NCI-H2227 treated with DMSO at 0.1 percent for 48 hours (cell line): Measurements from ENCODE around the gene DNAJC12.
"Not testable (repeated sequence)": the region's sequence is repeated elsewhere in the genome, so short reads cannot be mapped to it uniquely, and the experiment has no call there.

Experiments
- DNase-seq: peaks from one replicate; lab custom pipeline; 2025; lab: John Stamatoyannopoulos, UW

DNAJC12 gene

DNA sequence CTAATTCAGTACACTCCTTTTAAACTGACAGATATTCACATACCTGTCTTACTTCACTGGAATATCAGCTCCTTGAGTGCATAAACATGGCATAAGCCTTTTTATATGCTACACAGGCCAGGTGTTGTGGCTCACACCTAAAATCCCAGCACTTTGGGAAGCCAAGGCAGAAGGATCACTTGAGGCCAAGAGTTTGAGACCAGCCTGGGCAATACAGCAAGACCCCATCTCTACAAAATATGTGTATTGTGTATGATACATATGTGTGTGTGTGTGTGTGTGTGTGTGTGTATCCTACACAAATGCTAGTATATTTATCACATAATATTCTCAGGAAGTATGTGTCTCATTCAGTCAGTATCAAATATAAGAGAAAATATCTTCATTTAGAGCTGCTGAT is 45.3 kb downstream of the DNAJC12 start:
- DNase-seq, result no peak

- no peak for DNase-seq
Measured at GRCh38 chr10:67790534-67791408, 47.2 kb downstream of the DNAJC12 start.

GRCh38 chr10:67789769-67790168 is 48.2 kb downstream of the DNAJC12 start:
- DNase-seq, result no peak

DNA sequence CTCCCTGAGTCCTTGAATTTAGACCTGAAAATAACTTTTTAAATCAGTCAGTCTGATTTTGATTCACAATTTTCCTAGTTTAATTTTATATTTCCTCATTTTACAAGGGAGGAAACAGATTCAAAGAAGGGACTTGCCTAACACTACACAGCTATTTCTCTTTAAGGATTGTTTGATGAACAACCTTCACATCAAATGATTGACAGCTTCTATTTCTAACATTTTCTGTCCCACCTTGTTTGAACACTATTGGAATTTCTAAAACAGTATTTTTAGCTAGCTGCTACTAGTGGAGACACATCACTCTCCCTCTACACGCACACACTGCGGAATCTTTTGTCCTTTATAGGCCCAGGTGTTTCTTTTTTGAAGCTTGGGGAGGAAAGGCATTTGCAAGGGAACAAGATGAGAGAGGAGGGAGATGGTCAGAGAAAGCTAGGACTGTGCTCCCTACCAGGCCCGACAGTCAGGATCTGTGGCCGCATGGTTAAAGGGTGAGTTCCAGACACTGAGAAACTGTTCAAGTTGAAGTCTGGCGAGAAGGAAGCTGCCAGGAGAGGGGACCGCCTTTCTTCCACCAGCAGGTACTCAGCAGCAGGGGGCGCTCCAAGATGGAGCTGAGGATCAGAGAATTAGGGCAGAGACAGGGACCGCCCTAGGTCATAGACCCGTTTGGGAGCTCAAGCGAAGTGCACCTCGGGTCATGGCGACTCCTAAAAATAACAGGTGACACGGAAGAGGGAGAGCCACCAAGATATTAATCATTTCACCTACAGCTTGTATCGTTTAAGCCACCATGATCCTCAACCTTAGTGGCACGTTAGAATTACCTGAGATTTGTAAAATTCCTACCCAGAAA is 49.7 kb downstream of the DNAJC12 start:
- DNase-seq, result no peak

DNA sequence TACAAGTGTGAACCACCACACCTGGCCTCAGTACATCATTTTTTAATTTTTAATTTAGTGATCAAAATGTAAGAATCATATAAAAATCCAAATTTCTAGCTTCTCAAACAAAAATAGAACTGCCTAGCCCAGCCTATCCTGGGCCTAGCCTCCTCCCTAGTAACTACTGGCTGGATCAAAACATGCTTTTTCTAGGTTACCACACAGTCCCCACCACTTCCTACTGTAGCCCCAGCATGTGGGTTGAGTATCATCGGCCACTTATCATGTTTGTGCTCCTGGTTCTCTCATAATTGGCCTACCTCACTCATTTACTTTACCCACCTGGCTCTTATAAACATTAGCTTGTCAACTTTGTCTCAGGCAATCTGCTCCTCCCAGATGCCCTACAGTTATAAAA is 52.9 kb downstream of the DNAJC12 start:
- no peak for DNase-seq

- DNase-seq, result no peak
Measured at GRCh38 chr10:67784474-67784873, 53.5 kb downstream of the DNAJC12 start.

GRCh38 chr10:67783606-67784294 is 54.2 kb downstream of the DNAJC12 start:
- no peak for DNase-seq

GRCh38 chr10:67782530-67782929 is 55.5 kb downstream of the DNAJC12 start:
- no peak for DNase-seq

DNA sequence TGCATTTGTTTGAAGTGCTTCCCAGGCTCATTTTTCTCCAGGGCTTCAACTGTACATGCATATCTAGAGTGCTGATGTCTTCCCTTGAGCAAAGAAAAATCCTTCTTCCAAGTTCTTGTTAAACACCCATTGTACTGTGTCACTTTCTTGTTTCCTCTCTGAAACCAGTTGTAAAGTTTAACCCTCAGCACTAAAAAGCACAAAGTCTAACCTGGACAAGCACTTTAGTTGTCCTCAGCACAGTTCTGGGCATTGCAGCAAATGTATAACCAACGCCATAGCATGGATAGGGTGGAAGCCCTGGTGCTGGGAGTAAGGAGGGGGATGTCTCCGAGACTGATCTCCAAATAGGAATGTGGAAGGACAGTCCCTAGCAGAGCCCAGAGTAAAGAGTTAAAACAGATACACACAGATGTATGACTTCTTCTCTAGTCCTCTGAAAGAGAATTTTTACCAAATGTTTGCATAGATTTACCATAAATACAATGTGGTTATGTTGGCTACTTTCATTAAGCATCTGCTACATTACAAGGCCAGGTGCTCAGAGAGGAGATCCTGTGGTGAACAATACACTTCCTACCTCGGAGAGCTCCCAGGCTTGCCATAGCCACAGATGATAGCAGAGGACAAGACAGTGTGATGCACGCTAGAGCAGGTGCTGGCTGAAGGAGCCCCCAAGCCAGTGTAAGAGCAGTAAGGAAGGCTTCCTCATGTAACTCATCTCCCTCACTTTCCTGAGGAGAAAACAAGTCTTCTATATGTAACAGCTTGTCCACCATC is 57.0 kb downstream of the DNAJC12 start:
- no peak for DNase-seq

DNA sequence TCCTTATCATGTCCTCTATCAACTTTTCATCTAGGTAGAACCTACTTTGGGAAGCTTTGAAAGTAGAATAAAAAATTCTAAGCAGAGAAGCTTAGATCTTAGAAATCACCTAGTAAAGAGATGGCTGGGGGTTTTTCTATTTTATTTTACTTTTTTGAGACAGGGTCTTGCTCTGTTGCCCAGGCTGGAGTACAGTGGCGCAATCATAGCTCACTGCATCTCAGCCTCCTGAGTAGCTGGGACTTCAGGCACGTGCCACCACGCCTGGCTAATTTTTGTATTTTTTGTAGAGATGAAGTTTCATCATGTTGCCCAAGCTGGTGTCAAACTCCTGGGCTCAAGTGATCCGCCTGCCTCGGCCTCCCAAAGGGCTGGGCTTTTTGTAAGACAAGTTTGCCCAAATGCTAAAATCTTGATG is 57.8 kb downstream of the DNAJC12 start:
- not testable (repeated sequence) for DNase-seq

DNA sequence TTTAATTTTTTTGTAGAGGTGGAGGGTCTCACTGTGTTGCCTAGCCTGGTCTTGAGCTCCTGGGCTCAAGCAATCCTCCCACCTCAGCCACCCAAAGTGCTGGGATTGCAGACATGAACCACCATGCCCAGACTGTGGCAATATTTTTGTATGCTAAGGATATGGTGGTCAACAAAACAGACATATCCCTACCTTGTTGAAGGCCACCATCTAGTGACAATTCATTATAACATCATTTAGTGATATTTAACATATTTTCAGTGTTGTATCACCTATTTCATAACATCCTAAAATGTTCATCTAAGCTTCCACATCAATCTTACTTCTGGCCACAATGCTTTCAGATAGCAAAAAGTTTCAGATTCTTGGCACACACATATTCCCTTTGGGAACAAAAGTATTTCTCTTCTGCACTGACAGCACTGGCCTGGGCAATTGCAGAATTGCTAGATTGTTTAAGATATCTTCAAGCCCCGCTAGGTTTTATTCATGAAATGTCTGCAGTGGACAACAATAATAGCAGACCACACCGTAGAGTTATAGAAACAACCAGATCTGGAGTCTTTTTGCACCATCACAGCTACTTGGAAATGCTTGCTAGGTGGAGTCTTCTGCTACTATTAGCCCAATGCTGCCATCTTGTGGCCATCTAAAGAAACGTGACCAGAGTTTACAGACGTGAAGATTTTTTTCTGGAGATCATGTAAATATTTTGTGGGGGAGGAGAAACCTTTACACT is 58.4 kb downstream of the DNAJC12 start:
- DNase-seq, result peak; percentile 80

DNA sequence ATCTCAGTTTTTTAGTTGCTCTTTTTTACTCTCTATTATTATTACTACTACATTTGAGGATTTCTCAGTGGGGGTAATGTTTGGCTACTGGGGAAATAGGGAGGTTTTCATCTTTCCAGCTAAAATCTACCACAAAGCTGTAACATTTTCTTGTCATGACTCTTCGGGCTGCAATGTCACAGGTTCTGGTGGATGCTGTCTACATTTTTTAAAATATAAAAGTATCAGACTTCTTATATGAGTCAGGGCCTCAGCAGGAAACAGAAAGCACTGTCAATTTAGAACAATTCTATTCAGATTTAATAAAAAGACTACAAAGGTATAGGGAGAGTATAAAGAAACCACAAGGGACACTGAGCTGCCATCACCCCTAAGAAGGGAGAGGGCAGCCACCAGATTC is 61.6 kb downstream of the DNAJC12 start:
- no peak for DNase-seq

DNA sequence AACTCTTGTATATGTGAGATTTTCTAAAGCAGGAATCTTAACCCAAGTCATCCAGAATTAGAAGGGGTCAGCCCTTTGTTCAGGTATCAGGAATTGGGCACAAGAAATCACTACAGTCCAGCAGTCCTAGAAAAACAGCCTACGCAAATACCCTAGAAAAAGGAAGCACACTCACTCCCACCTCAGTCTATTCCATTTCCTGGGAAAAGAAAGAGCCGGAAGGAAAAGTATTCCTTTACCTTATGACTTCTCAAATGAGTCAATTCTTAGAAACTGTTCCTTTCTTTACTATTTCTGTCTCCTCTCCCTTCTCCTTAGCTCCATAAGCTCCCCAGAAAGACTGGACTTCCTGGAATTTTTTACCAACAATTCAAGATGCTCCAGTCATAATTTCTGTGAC is 62.7 kb downstream of the DNAJC12 start:
- no peak for DNase-seq

DNA sequence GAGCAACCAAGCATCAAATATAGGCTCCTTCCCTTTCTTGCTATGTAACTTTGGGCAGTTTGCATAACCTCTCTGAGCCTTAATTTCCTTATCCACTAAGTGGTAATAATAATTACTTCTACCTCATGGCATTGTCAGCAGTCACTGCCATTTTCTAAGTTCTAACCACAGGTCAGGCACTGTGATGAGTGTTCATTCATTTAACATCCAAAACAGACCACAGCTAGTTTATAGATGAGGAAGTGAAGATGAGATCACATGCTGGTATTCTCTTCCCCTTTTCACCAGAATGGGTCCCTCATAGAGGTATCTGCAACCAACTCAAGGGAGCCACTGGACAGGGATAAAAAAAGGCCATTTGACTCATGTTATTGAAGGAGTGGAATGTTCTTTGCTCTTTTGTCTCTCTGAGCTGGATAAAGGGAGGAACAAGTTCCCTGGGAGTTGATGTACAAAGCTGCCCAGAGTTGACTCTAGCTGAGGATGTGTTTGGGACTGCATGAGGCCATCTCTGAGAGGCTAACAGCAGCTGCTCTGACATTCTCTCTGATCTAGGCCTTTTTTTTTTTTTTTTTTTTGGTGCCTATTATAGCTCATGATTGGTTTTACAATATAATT is 65.0 kb downstream of the DNAJC12 start:
- DNase-seq, result no peak

GRCh38 chr10:67772151-67772550 is 65.8 kb downstream of the DNAJC12 start:
- DNase-seq, result no peak

DNA sequence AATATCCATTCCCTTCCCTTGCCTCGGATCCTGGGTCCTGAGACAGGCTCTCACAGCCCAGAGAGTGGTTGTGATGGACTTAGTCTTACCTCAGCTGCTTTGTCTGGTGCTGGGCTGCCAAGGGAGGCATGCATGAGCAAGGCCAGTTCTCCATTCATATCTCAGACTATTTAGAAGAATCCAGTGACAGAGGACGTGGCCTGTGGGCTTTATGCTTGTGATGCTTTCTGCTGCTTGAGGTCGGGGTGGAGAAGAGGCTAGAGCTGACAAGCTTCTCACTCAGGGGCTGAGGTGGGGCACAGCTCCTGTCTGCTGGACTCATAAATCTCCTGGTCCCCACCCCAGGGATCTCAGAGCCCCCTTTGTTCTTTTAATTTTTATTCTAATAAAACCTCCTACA is 66.8 kb downstream of the DNAJC12 start:
- no peak for DNase-seq

- DNase-seq, result no peak
Measured at GRCh38 chr10:67770537-67770936, 67.5 kb downstream of the DNAJC12 start.

- no peak for DNase-seq
Measured at GRCh38 chr10:67767244-67767643, 70.7 kb downstream of the DNAJC12 start.

DNA sequence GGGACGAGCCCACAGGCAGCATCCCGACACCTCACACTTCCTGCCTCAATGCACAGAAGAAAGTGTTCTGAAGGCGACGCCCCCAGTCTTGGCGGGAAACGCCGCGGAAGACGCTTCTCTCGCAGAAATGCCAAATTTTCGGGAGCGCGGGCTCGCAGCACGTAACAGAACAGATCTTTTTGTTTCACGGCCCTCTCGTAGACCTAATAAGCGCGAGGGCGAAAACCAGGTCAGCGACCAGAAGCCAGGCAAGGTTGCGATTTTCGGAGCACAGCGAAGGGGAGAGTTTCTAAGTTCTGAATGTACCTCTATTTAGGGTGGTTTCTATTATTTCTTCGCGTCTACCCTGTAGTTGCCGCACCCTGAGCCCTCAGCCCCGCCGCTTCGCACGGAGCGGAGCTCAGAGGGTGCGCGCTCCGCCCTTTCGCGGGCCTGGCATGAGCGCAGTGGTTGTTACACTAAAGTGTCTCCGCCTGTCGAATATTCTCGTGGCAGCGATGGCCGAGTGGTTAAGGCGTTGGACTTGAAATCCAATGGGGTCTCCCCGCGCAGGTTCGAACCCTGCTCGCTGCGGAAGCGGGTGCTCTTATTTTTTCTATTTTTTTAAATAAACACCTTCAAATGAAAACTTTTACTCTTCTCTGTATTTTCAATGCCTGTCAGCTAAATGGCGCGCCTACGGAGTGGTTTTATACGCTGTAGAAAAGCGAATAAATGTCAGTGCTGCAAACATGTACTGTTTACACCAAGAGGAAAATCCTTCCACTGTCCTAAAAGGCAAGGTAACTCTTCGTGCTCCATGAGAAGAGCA is 73.8 kb downstream of the DNAJC12 start:
- peak; percentile 91 for DNase-seq
